ENCODE data around the gene SLC26A11. TPM values are rescaled to one million over a fixed set of nuclear protein-coding genes. Genes with fewer than 3 reads are reported as not detected.

SLC26A11 gene
- total and polyA plus RNA-seq, 2 of the 13 experiments (the other 11 are each of a cell fraction or from before 2014, with no cell fraction given): 8.7 to 13.2 TPM

DNA sequence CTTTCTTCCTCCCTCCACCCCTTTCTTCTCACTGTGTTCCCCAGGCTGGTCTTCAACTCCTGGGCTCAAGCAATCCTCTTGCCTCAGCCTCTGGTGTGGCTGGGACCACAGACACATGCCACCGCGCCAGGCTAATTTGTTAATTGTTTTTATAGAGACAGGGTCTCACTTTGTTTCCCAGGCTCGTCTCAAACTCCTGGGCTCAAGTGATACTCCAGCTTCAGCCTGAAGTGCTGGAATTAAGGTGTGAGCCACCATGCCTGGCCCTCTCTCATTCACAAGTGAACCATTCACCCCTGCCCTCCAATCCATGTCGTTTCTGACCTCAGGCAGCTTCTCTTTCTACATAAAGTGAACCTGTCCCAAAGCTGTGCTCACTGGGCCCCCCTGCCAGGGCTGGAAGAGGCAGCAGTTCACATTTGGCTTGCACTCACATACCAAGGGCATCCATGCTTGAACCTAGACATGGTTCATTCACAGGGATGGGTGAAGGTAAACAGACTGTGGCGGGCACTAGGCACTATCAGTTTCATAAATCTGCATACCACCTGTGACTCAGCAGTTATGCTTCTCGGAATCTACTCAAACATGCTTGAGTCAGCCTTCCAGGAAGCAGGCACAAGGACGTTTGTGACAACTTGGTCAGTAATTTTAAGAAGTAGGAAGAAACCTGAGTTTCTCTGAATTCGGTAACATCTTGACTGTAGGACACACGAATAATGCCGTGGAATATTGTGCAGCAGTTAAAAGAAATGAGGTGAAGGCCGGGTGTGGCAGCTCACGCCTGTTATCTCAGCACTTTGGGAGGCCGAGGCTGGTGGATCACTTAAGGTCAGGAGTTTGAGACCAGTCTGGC is 34.4 kb downstream of the SLC26A11 start (continued):
- TF ChIP-seq CBFB (CRISPR knock-in tag; IDR thresholded peaks at IDR 0.05): no peak
- TF ChIP-seq ZNF577 (CRISPR knock-in tag; IDR thresholded peaks at IDR 0.05; ENCODE audit: borderline replicate concordance, low read depth): no peak
- TF ChIP-seq ZBTB33 (CRISPR knock-in tag; IDR thresholded peaks at IDR 0.05): peak; percentile 67
- no peak for TF ChIP-seq RFX5 (IDR thresholded peaks at IDR 0.05; ENCODE audit: low read depth, low read length)
- TF ChIP-seq TOE1 (CRISPR knock-in tag; IDR thresholded peaks at IDR 0.05): no peak
- 0 out of 2 replicates have a peak, but pooled peaks have one; percentile 38 for TF ChIP-seq ELF1 (CRISPR knock-in tag; IDR thresholded peaks at IDR 0.05)
- TF ChIP-seq FOSL1 (CRISPR knock-in tag; IDR thresholded peaks at IDR 0.05; ENCODE audit: borderline replicate concordance): peak; percentile 76; the same call in 1 of the 2 replicates
- no peak for TF ChIP-seq ZNF253 (CRISPR knock-in tag; IDR thresholded peaks at IDR 0.05; ENCODE audit: borderline replicate concordance)
- TF ChIP-seq KLF9 (CRISPR knock-in tag; IDR thresholded peaks at IDR 0.05; ENCODE audit: low read depth): no peak
- no peak for TF ChIP-seq HMGA1 (CRISPR knock-in tag; conservative IDR thresholded peaks at IDR 0.05)
- TF ChIP-seq HCFC1 (IDR thresholded peaks at IDR 0.05; ENCODE audit: low read depth, low read length): no peak
- TF ChIP-seq DNMT3B (CRISPR knock-in tag; conservative IDR thresholded peaks at IDR 0.05): peak; percentile 93; the same call in 1 of the 2 replicates
- 0 out of 2 replicates have a peak, but pooled peaks have one; percentile 57 for TF ChIP-seq KLF6 (CRISPR knock-in tag; IDR thresholded peaks at IDR 0.05)
- no peak for TF ChIP-seq RERE (CRISPR knock-in tag; IDR thresholded peaks at IDR 0.05; ENCODE audit: low read depth)
- TF ChIP-seq PHB2 (IDR thresholded peaks at IDR 0.05; ENCODE audit: partially characterized antibody): no peak
- no peak for TF ChIP-seq SP1 (IDR thresholded peaks at IDR 0.05)
- no peak for TF ChIP-seq SP1 (CRISPR knock-in tag; IDR thresholded peaks at IDR 0.05)
- TF ChIP-seq, protein P1, sequence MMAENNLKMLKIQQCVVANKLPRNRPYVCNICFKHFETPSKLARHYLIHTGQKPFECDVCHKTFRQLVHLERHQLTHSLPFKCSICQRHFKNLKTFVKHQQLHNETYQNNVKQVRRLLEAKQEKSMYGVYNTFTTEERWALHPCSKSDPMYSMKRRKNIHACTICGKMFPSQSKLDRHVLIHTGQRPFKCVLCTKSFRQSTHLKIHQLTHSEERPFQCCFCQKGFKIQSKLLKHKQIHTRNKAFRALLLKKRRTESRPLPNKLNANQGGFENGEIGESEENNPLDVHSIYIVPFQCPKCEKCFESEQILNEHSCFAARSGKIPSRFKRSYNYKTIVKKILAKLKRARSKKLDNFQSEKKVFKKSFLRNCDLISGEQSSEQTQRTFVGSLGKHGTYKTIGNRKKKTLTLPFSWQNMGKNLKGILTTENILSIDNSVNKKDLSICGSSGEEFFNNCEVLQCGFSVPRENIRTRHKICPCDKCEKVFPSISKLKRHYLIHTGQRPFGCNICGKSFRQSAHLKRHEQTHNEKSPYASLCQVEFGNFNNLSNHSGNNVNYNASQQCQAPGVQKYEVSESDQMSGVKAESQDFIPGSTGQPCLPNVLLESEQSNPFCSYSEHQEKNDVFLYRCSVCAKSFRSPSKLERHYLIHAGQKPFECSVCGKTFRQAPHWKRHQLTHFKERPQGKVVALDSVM (CRISPR knock-in tag; IDR thresholded peaks at IDR 0.05): no peak
- TF ChIP-seq FOSL2 (CRISPR knock-in tag; IDR thresholded peaks at IDR 0.05): peak; percentile 99
- TF ChIP-seq KAT8 (CRISPR knock-in tag; IDR thresholded peaks at IDR 0.05): peak; percentile 68

All from HepG2 (cell line).